ENCODE measurements around the gene SOX6. TPM values are rescaled to one million over a fixed set of nuclear protein-coding genes. Genes with fewer than 3 reads are reported as not detected.

Gene SOX6
- polyA plus RNA-seq, 1 donor from 2014 or later = 2.2 TPM

GRCh38 chr11:15940462-15941205 lies 415.7 kb downstream of the SOX6 start:
- no peaks in the 10 kb centered on the region for H3F3A ChIP-seq (ENCODE audit: insufficient read depth, low read length, poor library complexity, severe bottlenecking)
- H3K9ac ChIP-seq (ENCODE audit: low read length) = no peak overlapping the region
- no peak overlapping the region for H3K27ac ChIP-seq (ENCODE audit: low read length)
- no peaks in the 10 kb centered on the region for H3K27me3 ChIP-seq (ENCODE audit: insufficient read depth, low read depth, low read length)
- H4K20me1 ChIP-seq (ENCODE audit: insufficient read depth) = no peaks in the 10 kb centered on the region
- no peaks in the 10 kb centered on the region for H3K36me3 ChIP-seq (ENCODE audit: insufficient read depth, low read length)
- no peak for TF ChIP-seq REST (IDR thresholded peaks at IDR 0.05; ENCODE audit: borderline replicate concordance)
- no peak for TF ChIP-seq POLR2AphosphoS5 (IDR thresholded peaks at IDR 0.05)
- no peak for TF ChIP-seq SMC3 (conservative IDR thresholded peaks at IDR 0.05; ENCODE audit: poor library complexity)
- no peak for TF ChIP-seq TAF1 (IDR thresholded peaks at IDR 0.05; ENCODE audit: low read depth)
- TF ChIP-seq CTCF (IDR thresholded peaks at IDR 0.05; ENCODE audit: poor library complexity, severe bottlenecking) = no peak
- TF ChIP-seq EP300 (conservative IDR thresholded peaks at IDR 0.05; ENCODE audit: poor library complexity, severe bottlenecking) = no peak
- TF ChIP-seq EZH2 (IDR thresholded peaks at IDR 0.05; ENCODE audit: borderline replicate concordance, insufficient read depth, low read length, poor library complexity, severe bottlenecking) = no peak
- no peak for TF ChIP-seq RAD21 (conservative IDR thresholded peaks at IDR 0.05)
- TF ChIP-seq MXI1 (conservative IDR thresholded peaks at IDR 0.05; ENCODE audit: poor library complexity, severe bottlenecking) = no peak
- no peaks in the 10 kb centered on the region for H3K9me3 ChIP-seq (ENCODE audit: low read length)
- no peaks in the 10 kb centered on the region for H3K79me2 ChIP-seq (replicated peaks; ENCODE audit: insufficient read depth, low read length)
- no peaks in the 10 kb centered on the region for H3K9me2 ChIP-seq (ENCODE audit: insufficient read depth, low read length)
- H3K4me2 ChIP-seq (ENCODE audit: low read length) = no peak overlapping the region
- no peak overlapping the region for H2AFZ ChIP-seq (ENCODE audit: low read depth, low read length)
- no peak overlapping the region for H3K4me3 ChIP-seq (ENCODE audit: low read length)

GRCh38 chr11:15938983-15939382 lies 417.4 kb downstream of the SOX6 start:
- Histone ChIP-seq H3K27me3 (ENCODE audit: insufficient read depth, low read depth, low read length) (no peaks in the 10 kb centered on the region), H4K20me1 (ENCODE audit: insufficient read depth) (no peaks in the 10 kb centered on the region), H3F3A (ENCODE audit: insufficient read depth, low read length, poor library complexity, severe bottlenecking) (no peaks in the 10 kb centered on the region), H3K9me2 (ENCODE audit: insufficient read depth, low read length) (no peaks in the 10 kb centered on the region), H3K4me2 (ENCODE audit: low read length) (no peak overlapping the region), H3K36me3 (ENCODE audit: insufficient read depth, low read length) (no peaks in the 10 kb centered on the region), H3K9ac (ENCODE audit: low read length) (no peak overlapping the region), H3K4me3 (ENCODE audit: low read length) (no peak overlapping the region), H3K79me2 (replicated peaks; ENCODE audit: insufficient read depth, low read length) (no peaks in the 10 kb centered on the region), H3K9me3 (ENCODE audit: low read length) (no peaks in the 10 kb centered on the region), H3K27ac (ENCODE audit: low read length) (no peak overlapping the region), H2AFZ (ENCODE audit: low read depth, low read length) (no peak overlapping the region)
- TF ChIP-seq EZH2 (IDR thresholded peaks at IDR 0.05; ENCODE audit: borderline replicate concordance, insufficient read depth, low read length, poor library complexity, severe bottlenecking) = no peak
- TF ChIP-seq RAD21 (conservative IDR thresholded peaks at IDR 0.05) = no peak
